Liver (tissue), 9 donors: Measurements from ENCODE around the gene JUNB. TPM values are rescaled to one million over a fixed set of nuclear protein-coding genes. Genes with fewer than 3 reads are reported as not detected.

Source experiments
- DNase-seq: peaks from one replicate; pipeline ENCODE4 v3.0.0-alpha.2; 2017; ENCODE audit warnings: low spot score
- H3K27ac ChIP-seq, 2 donors: one replicate each; pipeline ENCODE4 v1.7.0; 2013; ENCODE audit warnings: inconsistent platforms in 2 of 2, low read length in 2 of 2, control low read depth in 1 of 2, low read depth in 1 of 2, mild to moderate bottlenecking in 1 of 2
- H3K27me3 ChIP-seq, 4 donors: one replicate each; pipeline versions ENCODE4 v1.6.1 to v1.7.0; 2013; ENCODE audit warnings: low read length in 3 of 4, inconsistent platforms in 1 of 4, mild to moderate bottlenecking in 1 of 4, moderate library complexity in 1 of 4; ENCODE audit not compliant: control insufficient read depth in 4 of 4, insufficient read depth in 4 of 4
- H3K36me3 ChIP-seq, 4 donors: one replicate each; pipeline versions ENCODE4 v1.6.1 to v1.7.0; 2013; ENCODE audit warnings: low read length in 3 of 4, mild to moderate bottlenecking in 3 of 4, low read depth in 1 of 4, moderate library complexity in 1 of 4; ENCODE audit not compliant: control insufficient read depth in 4 of 4, insufficient read depth in 3 of 4
- H3K4me1 ChIP-seq, 4 donors: one replicate each; pipeline versions ENCODE4 v1.6.1 to v1.7.0; 2013; ENCODE audit warnings: low read length in 3 of 4, mild to moderate bottlenecking in 3 of 4, moderate library complexity in 1 of 4; ENCODE audit not compliant: control insufficient read depth in 4 of 4, insufficient read depth in 4 of 4
- H3K4me3 ChIP-seq, 3 donors: one replicate each; pipeline versions ENCODE4 v1.6.1 to v1.7.0; 2013; ENCODE audit warnings: low read length in 3 of 3, control low read depth in 1 of 3, low read depth in 1 of 3, mild to moderate bottlenecking in 1 of 3
- H3K9ac ChIP-seq, 2 donors: one replicate each; pipeline ENCODE4 v1.7.0; 2013; ENCODE audit warnings: low read length in 2 of 2, mild to moderate bottlenecking in 2 of 2, moderate library complexity in 2 of 2, control low read depth in 1 of 2, low read depth in 1 of 2
- H3K9me3 ChIP-seq, 4 donors: one replicate each; pipeline versions ENCODE4 v1.6.1 to v1.7.0; 2013; ENCODE audit warnings: low read length in 3 of 4; ENCODE audit not compliant: control insufficient read depth in 4 of 4
- EGR1 ChIP-seq, 2 donors: IDR thresholded peaks; 2 replicates each; pipeline ENCODE4 v1.6.1; 2016 to 2018; ENCODE audit warnings: antibody characterized with exemption in 2 of 2, low read depth in 2 of 2
- FOXA1 ChIP-seq: IDR thresholded peaks from 2 replicates; pipeline ENCODE4 v1.6.1; 2016; ENCODE audit warnings: antibody characterized with exemption
- GABPA ChIP-seq, 2 donors: IDR thresholded peaks in 1 of 2; conservative IDR thresholded peaks in 1 of 2; 2 replicates each; pipeline ENCODE4 v1.6.1; 2016; ENCODE audit warnings: antibody characterized with exemption in 2 of 2, mild to moderate bottlenecking in 1 of 2, moderate library complexity in 1 of 2
- HNF4A ChIP-seq, 2 donors: conservative IDR thresholded peaks; 2 replicates each; pipeline ENCODE4 v1.6.1; 2016; ENCODE audit warnings: antibody characterized with exemption in 2 of 2, mild to moderate bottlenecking in 2 of 2
- HNF4G ChIP-seq: IDR thresholded peaks from 2 replicates; pipeline ENCODE4 v1.6.1; 2016; ENCODE audit warnings: antibody characterized with exemption
- NR2F2 ChIP-seq: IDR thresholded peaks from 2 replicates; pipeline ENCODE4 v1.6.1; 2016; ENCODE audit warnings: antibody characterized with exemption
- RAD21 ChIP-seq, 2 donors: IDR thresholded peaks; 2 replicates each; pipeline ENCODE4 v1.6.1; 2016; ENCODE audit warnings: antibody characterized with exemption in 2 of 2, mild to moderate bottlenecking in 2 of 2
- RXRA ChIP-seq, 2 donors: IDR thresholded peaks; 2 replicates each; pipeline ENCODE4 v1.6.1; 2017 to 2018; ENCODE audit warnings: antibody characterized with exemption in 2 of 2, mild to moderate bottlenecking in 1 of 2
- TAF1 ChIP-seq: conservative IDR thresholded peaks from 2 replicates; pipeline ENCODE4 v1.6.1; 2016; ENCODE audit warnings: antibody characterized with exemption, mild to moderate bottlenecking
- WGBS: extraction: QIAGEN DNeasy Blood & Tissue Kit; methylation state at CpG from one replicate; pipeline ENCODE4 v1.1.7; 2013; 5-methylcytosine and 5-hydroxymethylcytosine counted together
- polyA plus RNA-seq, 2 donors: library from polyadenylated mRNA; stranded (reverse) in 1 of 2; unstranded in 1 of 2; fragments of 200-250 nt in 1 of 2; fragments of >200 nt in 1 of 2; fragmentation: Nextera tagmentation in 1 of 2; extraction: Ambion mirVana in 1 of 2; gene quantifications; one replicate each; pipeline versions ENCODE4 v1.2.1 to v1.2.3, GENCODE V29; 2013 to 2015
- total RNA-seq, 2 donors: library from RNA; depleted of rRNA; stranded (reverse); fragments of >200 nt; gene quantifications; one replicate each; pipeline ENCODE4 v1.2.3, GENCODE V29; 2014
- TF ChIP-seq, protein P1 (sequence below): IDR thresholded peaks from 2 replicates; pipeline ENCODE4 v1.6.1; 2016; ENCODE audit warnings: antibody characterized with exemption
- TF ChIP-seq, protein P2 (sequence below): IDR thresholded peaks from 2 replicates; pipeline ENCODE4 v1.6.1; 2016; ENCODE audit warnings: antibody characterized with exemption, mild to moderate bottlenecking
- TF ChIP-seq, protein P3 (sequence below): IDR thresholded peaks from 2 replicates; pipeline ENCODE4 v1.6.1; 2016; ENCODE audit warnings: antibody characterized with exemption
- TF ChIP-seq, protein P4 (sequence below): IDR thresholded peaks from 2 replicates; pipeline ENCODE4 v1.6.1; 2016; ENCODE audit warnings: antibody characterized with exemption
- TF ChIP-seq, protein P5 (sequence below): fragments of 150-350 bp; IDR thresholded peaks from 2 replicates; pipeline ENCODE4 v1.5.1; 2017; ENCODE audit warnings: improper control_type of control experiment, low read depth, low read length; ENCODE audit not compliant: missing input control
- donor health status: healthy.
- donor health status: healthy.
- donor health status: healthy.
- donor health status: healthy.
- donor health status: healthy.

Gene JUNB
- total and polyA plus RNA-seq, 4 donors = 32.7 to 79.2 (median 56.6) TPM

DNA sequence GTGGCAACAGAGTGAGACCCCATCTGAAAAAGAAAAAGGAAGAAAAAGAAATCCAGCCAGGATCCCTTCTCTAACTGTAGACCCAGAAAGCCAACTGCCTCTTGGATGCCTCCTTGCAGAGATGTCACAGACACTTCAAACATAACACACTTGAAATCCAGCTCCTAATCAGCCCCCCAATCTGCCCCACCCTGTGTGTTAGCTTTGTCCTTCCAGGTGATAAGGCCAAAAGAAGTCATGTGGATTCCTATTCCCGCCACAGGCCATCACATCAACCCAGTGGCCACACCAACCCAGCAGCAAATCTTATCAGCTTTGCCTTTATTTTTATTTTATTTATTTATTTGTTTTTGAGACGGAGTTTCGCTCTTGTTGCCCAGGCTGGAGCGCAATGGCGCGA is 31.6 kb upstream of the JUNB start:
- Histone ChIP-seq H3K4me3 (no peak overlapping the region), H3K9me3 (no peaks in the 10 kb centered on the region), H3K27ac (no peak overlapping the region), H3K27me3 (no peaks in the 10 kb centered on the region), H3K9ac (no peak overlapping the region), H3K4me1 (peaks cover 2 to 14% (median 6%) of the 10 kb centered on the region in 4 donors), H3K36me3 (peaks cover 2 to 12% (median 6%) of the 10 kb centered on the region in 4 donors)
- TF ChIP-seq RXRA (IDR thresholded peaks at IDR 0.05) (no peak), RAD21 (IDR thresholded peaks at IDR 0.05) (no peak), NR2F2 (no peak)
- WGBS = 92% methylated on average over 6 of the region's 6 CpGs
- no peak for DNase-seq

DNA sequence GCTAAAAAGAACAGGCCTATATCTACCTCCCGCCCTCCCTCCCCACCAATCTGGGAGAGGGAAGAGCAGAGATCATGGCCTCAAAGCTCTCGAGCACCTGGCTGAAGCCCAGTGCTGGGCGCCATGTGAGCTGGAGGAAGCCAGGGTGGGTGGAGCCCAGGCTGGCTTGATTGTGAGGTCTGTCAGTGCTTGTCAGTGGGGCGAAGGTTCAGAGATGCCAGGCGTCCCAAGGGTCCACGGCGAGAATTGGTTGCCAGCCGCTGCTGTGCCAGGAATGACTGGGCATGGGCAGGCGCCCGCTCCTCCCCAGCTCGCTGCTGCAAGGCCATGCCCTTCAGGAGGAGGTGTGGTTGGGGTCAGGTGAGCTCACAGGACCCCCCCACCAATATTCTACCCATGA is 28.2 kb upstream of the JUNB start:
- no peak overlapping the region for H3K27ac ChIP-seq
- DNase-seq = no peak
- no peak overlapping the region for H3K4me3 ChIP-seq
- 68% methylated on average over 11 of the region's 11 CpGs for WGBS
- peaks cover 4 to 18% (median 8%) of the 10 kb centered on the region in 4 donors for H3K36me3 ChIP-seq
- H3K4me1 ChIP-seq = peaks cover 0 to 15% (median 1%) of the 10 kb centered on the region in 4 donors
- TF ChIP-seq HNF4G (no peak), RXRA (IDR thresholded peaks at IDR 0.05) (no peak), FOXA1 (no peak), EGR1 (IDR thresholded peaks at IDR 0.05; ENCODE audit: low read depth in 2 of 2) (no peak), HNF4A (conservative IDR thresholded peaks at IDR 0.05) (no peak), TAF1 (no peak), NR2F2 (no peak), GABPA (IDR thresholded peaks at IDR 0.05 in 1 of 2, conservative IDR thresholded peaks at IDR 0.05 in 1 of 2) (no peak)
- TF ChIP-seq, protein P1, sequence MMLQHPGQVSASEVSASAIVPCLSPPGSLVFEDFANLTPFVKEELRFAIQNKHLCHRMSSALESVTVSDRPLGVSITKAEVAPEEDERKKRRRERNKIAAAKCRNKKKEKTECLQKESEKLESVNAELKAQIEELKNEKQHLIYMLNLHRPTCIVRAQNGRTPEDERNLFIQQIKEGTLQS = no peak
- TF ChIP-seq, protein P2, sequence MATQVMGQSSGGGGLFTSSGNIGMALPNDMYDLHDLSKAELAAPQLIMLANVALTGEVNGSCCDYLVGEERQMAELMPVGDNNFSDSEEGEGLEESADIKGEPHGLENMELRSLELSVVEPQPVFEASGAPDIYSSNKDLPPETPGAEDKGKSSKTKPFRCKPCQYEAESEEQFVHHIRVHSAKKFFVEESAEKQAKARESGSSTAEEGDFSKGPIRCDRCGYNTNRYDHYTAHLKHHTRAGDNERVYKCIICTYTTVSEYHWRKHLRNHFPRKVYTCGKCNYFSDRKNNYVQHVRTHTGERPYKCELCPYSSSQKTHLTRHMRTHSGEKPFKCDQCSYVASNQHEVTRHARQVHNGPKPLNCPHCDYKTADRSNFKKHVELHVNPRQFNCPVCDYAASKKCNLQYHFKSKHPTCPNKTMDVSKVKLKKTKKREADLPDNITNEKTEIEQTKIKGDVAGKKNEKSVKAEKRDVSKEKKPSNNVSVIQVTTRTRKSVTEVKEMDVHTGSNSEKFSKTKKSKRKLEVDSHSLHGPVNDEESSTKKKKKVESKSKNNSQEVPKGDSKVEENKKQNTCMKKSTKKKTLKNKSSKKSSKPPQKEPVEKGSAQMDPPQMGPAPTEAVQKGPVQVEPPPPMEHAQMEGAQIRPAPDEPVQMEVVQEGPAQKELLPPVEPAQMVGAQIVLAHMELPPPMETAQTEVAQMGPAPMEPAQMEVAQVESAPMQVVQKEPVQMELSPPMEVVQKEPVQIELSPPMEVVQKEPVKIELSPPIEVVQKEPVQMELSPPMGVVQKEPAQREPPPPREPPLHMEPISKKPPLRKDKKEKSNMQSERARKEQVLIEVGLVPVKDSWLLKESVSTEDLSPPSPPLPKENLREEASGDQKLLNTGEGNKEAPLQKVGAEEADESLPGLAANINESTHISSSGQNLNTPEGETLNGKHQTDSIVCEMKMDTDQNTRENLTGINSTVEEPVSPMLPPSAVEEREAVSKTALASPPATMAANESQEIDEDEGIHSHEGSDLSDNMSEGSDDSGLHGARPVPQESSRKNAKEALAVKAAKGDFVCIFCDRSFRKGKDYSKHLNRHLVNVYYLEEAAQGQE = no peak
- TF ChIP-seq, protein P3, sequence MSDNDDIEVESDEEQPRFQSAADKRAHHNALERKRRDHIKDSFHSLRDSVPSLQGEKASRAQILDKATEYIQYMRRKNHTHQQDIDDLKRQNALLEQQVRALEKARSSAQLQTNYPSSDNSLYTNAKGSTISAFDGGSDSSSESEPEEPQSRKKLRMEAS = no peak
- TF ChIP-seq, protein P4, sequence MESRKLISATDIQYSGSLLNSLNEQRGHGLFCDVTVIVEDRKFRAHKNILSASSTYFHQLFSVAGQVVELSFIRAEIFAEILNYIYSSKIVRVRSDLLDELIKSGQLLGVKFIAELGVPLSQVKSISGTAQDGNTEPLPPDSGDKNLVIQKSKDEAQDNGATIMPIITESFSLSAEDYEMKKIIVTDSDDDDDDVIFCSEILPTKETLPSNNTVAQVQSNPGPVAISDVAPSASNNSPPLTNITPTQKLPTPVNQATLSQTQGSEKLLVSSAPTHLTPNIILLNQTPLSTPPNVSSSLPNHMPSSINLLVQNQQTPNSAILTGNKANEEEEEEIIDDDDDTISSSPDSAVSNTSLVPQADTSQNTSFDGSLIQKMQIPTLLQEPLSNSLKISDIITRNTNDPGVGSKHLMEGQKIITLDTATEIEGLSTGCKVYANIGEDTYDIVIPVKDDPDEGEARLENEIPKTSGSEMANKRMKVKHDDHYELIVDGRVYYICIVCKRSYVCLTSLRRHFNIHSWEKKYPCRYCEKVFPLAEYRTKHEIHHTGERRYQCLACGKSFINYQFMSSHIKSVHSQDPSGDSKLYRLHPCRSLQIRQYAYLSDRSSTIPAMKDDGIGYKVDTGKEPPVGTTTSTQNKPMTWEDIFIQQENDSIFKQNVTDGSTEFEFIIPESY = no peak
- TF ChIP-seq, protein P5, sequence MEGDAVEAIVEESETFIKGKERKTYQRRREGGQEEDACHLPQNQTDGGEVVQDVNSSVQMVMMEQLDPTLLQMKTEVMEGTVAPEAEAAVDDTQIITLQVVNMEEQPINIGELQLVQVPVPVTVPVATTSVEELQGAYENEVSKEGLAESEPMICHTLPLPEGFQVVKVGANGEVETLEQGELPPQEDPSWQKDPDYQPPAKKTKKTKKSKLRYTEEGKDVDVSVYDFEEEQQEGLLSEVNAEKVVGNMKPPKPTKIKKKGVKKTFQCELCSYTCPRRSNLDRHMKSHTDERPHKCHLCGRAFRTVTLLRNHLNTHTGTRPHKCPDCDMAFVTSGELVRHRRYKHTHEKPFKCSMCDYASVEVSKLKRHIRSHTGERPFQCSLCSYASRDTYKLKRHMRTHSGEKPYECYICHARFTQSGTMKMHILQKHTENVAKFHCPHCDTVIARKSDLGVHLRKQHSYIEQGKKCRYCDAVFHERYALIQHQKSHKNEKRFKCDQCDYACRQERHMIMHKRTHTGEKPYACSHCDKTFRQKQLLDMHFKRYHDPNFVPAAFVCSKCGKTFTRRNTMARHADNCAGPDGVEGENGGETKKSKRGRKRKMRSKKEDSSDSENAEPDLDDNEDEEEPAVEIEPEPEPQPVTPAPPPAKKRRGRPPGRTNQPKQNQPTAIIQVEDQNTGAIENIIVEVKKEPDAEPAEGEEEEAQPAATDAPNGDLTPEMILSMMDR = no peak
- H3K9ac ChIP-seq = no peak overlapping the region
- no peaks in the 10 kb centered on the region for H3K9me3 ChIP-seq
- H3K27me3 ChIP-seq = no peaks in the 10 kb centered on the region
